Osteoblast (primary cell): ENCODE data around the gene MPST. TPM values are rescaled to one million over a fixed set of nuclear protein-coding genes. Genes with fewer than 3 reads are reported as not detected.

Experiments
- DNase-seq: peaks from one replicate; pipeline ENCODE4 v3.0.0; 2011; ENCODE audit warnings: low spot score, mixed read lengths; ENCODE audit not compliant: insufficient read length; ENCODE audit errors: missing footprints
- H2AFZ ChIP-seq: 2 replicates; pipeline ENCODE4 v1.6.0; 2011; ENCODE audit warnings: mild to moderate bottlenecking, low read length
- H3K27ac ChIP-seq: 2 replicates; pipeline ENCODE4 v1.5.1; 2011; ENCODE audit warnings: mild to moderate bottlenecking, low read depth, low read length, moderate library complexity
- H3K27me3 ChIP-seq: 2 replicates; pipeline ENCODE4 v1.6.0; 2012; ENCODE audit warnings: mild to moderate bottlenecking, control low read depth, inconsistent platforms, low read length, moderate library complexity; ENCODE audit not compliant: insufficient read depth
- H3K36me3 ChIP-seq: 2 replicates; pipeline ENCODE4 v1.5.1; 2011; ENCODE audit warnings: mild to moderate bottlenecking, low read length, control low read depth, moderate library complexity; ENCODE audit not compliant: insufficient read depth
- H3K4me1 ChIP-seq: 2 replicates; pipeline ENCODE4 v1.5.1; 2011; ENCODE audit warnings: mild to moderate bottlenecking, low read length, control low read depth, moderate library complexity; ENCODE audit not compliant: insufficient read depth
- H3K4me2 ChIP-seq: 2 replicates; pipeline ENCODE4 v1.6.0; 2011; ENCODE audit warnings: mild to moderate bottlenecking, low read length; ENCODE audit not compliant: insufficient read depth
- H3K4me3 ChIP-seq: fragments of 200-600 bp; sonication (generic); 3 replicates; pipeline ENCODE4 v1.5.1; 2012; ENCODE audit warnings: mild to moderate bottlenecking, low read length, inconsistent platforms; ENCODE audit not compliant: insufficient read depth
- H3K79me2 ChIP-seq: 2 replicates; pipeline ENCODE4 v1.6.0; 2012; ENCODE audit warnings: mild to moderate bottlenecking, low read length, control low read depth, inconsistent platforms; ENCODE audit not compliant: insufficient read depth
- H3K9me3 ChIP-seq: 2 replicates; pipeline ENCODE4 v1.5.1; 2011; ENCODE audit warnings: low read depth, low read length, control low read depth
- H4K20me1 ChIP-seq: 2 replicates; pipeline ENCODE4 v1.6.0; 2012; ENCODE audit warnings: mild to moderate bottlenecking, low read length, control low read depth; ENCODE audit not compliant: insufficient read depth
- CTCF ChIP-seq: IDR thresholded peaks from 2 replicates; pipeline ENCODE4 v1.5.1; 2011; ENCODE audit warnings: mild to moderate bottlenecking, low read depth, low read length, moderate library complexity; ENCODE audit errors: extremely low read depth
- total RNA-seq: library from RNA; depleted of rRNA; stranded (reverse); fragments of >200 nt; gene quantifications from 2 replicates; pipeline ENCODE4 v1.2.3, GENCODE V29; 2012

MPST gene
- total RNA-seq, 1 donor: 91.6 TPM

- H3K4me1 ChIP-seq: no peaks in the 10 kb centered on the region
These were observed 45.0 kb downstream of the MPST start for GRCh38 chr22:37064553-37064952.

GRCh38 chr22:37065180-37065579 lies 45.6 kb downstream of the MPST start:
- DNase-seq: no peak
- Histone ChIP-seq H3K79me2 (no peaks in the 10 kb centered on the region), H4K20me1 (peaks cover 3% of the 10 kb centered on the region), H3K27ac (no peak overlapping the region), H3K4me2 (no peak overlapping the region), H2AFZ (no peak overlapping the region), H3K4me3 (no peak overlapping the region), H3K27me3 (peaks cover 25% of the 10 kb centered on the region), H3K4me1 (no peaks in the 10 kb centered on the region), H3K9me3 (no peaks in the 10 kb centered on the region), H3K36me3 (no peaks in the 10 kb centered on the region)
- no peak for TF ChIP-seq CTCF

More at GRCh38 chr22:37064553-37064952, 45.0 kb downstream of the MPST start:
- peaks cover 3% of the 10 kb centered on the region for H4K20me1 ChIP-seq
- no peak overlapping the region for H3K4me3 ChIP-seq
- TF ChIP-seq CTCF: no peak
- no peak overlapping the region for H3K4me2 ChIP-seq
- H2AFZ ChIP-seq: no peak overlapping the region
- H3K27me3 ChIP-seq: peaks cover 19% of the 10 kb centered on the region
- no peaks in the 10 kb centered on the region for H3K36me3 ChIP-seq
- no peak overlapping the region for H3K27ac ChIP-seq
- no peak for DNase-seq
- no peaks in the 10 kb centered on the region for H3K79me2 ChIP-seq
- H3K9me3 ChIP-seq: no peaks in the 10 kb centered on the region

GRCh38 chr22:37065961-37066360 lies 46.4 kb downstream of the MPST start:
- Histone ChIP-seq H3K9me3 (no peaks in the 10 kb centered on the region), H3K36me3 (no peaks in the 10 kb centered on the region), H2AFZ (no peak overlapping the region), H3K27me3 (peaks cover 25% of the 10 kb centered on the region), H3K4me3 (no peak overlapping the region), H3K4me2 (no peak overlapping the region), H4K20me1 (peaks cover 3% of the 10 kb centered on the region), H3K4me1 (no peaks in the 10 kb centered on the region), H3K27ac (no peak overlapping the region), H3K79me2 (no peaks in the 10 kb centered on the region)
- TF ChIP-seq CTCF: no peak
- DNase-seq: peak; percentile 79

GRCh38 chr22:37067428-37067827 lies 47.9 kb downstream of the MPST start:
- no peak overlapping the region for H3K27ac ChIP-seq
- peaks cover 28% of the 10 kb centered on the region for H3K27me3 ChIP-seq
- no peak overlapping the region for H3K4me2 ChIP-seq
- no peak overlapping the region for H3K4me3 ChIP-seq
- no peak for DNase-seq
- H3K36me3 ChIP-seq: no peaks in the 10 kb centered on the region
- peaks cover 3% of the 10 kb centered on the region for H4K20me1 ChIP-seq
- no peaks in the 10 kb centered on the region for H3K79me2 ChIP-seq
- TF ChIP-seq CTCF: no peak
- no peaks in the 10 kb centered on the region for H3K4me1 ChIP-seq
- no peak overlapping the region for H2AFZ ChIP-seq
- no peaks in the 10 kb centered on the region for H3K9me3 ChIP-seq
